Spinal cord (tissue), 10 donors: ENCODE measurements around the gene NDST1. TPM values are rescaled to one million over a fixed set of nuclear protein-coding genes. Genes with fewer than 3 reads are reported as not detected.

Experiments
- DNase-seq, 6 donors: peaks; one replicate each; pipeline versions ENCODE4 v3.0.0 to v3.0.0-alpha.2; 2013 to 2015; ENCODE audit warnings: low spot score in 6 of 6, low read depth in 4 of 6
- H3K27ac ChIP-seq: one replicate; pipeline ENCODE4 v1.5.1; 2013; ENCODE audit warnings: low read depth, low read length, control low read depth
- H3K27me3 ChIP-seq: one replicate; pipeline ENCODE4 v1.6.1; 2013; ENCODE audit warnings: low read length; ENCODE audit not compliant: control insufficient read depth, insufficient read depth
- H3K36me3 ChIP-seq: one replicate; pipeline ENCODE4 v1.6.1; 2013; ENCODE audit warnings: low read length; ENCODE audit not compliant: control insufficient read depth, insufficient read depth
- H3K4me1 ChIP-seq: one replicate; pipeline ENCODE4 v1.6.1; 2013; ENCODE audit warnings: low read length; ENCODE audit not compliant: control insufficient read depth, insufficient read depth
- H3K4me3 ChIP-seq: one replicate; pipeline ENCODE4 v1.5.1; 2013; ENCODE audit warnings: low read depth, low read length, control low read depth
- H3K9me3 ChIP-seq: one replicate; pipeline ENCODE4 v1.6.1; 2013; ENCODE audit warnings: low read length; ENCODE audit not compliant: control insufficient read depth, insufficient read depth
- WGBS: methylation state at CpG from one replicate; pipeline ENCODE4 v1.1.5; 2013; ENCODE audit warnings: missing lambda C conversion rate; ENCODE audit not compliant: insufficient coverage; 5-methylcytosine and 5-hydroxymethylcytosine counted together
- polyA plus RNA-seq, 2 donors: library from polyadenylated mRNA; unstranded; fragments of 120-200 nt; gene quantifications; one replicate each; pipeline ENCODE4 v1.2.1, GENCODE V29; 2013; ENCODE audit not compliant: insufficient read length in 2 of 2
- total RNA-seq, 2 donors: library from RNA; depleted of rRNA in 1 of 2; stranded (reverse); fragments of 120-200 nt in 1 of 2; fragments of >200 nt in 1 of 2; gene quantifications; one replicate each; pipeline versions ENCODE4 v1.2.3 to v1.2.4, GENCODE V29; 2013 to 2014
- donor health status: healthy.

Gene NDST1
- total and polyA plus RNA-seq, 4 donors = 32.8 to 81.1 (median 59.1) TPM

DNA sequence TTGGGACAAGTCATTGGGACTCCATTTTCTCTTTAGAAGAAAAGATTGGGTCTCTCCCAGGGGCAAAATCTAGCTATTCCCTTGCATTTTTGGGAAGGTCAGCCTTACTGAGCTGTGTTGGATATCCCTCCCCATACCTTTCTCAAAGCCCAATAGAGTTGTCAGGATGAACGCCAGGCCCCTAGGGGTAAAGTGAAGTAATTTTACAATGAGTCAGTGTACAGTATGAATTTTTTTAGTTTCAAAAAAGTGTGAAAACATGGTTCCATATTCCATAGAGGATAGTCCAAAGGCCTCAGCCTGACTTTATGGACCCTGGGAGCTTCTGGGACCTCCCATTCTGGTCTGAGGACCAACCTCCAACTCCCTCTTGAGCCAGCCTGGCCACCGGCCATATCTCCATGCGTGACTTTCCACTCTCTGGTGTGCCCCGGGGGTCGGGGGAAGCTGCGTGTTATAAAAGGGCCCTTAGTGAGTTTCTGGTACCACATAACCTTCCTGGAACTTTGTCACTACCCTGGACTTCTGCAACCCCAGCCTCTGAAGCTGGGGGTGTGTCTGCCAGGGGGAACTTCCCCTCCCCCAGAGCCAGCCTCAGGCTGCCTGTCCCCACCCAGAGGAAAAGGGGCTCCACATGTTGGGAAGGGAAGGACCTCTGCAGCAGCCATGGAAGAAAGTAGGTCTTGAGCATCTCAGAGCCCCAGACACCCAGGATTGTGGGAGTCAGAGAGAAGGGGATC lies 80.1 kb downstream of the NDST1 start:
- H3K9me3 ChIP-seq = no peaks in the 10 kb centered on the region
- H3K27ac ChIP-seq = no peak overlapping the region
- H3K36me3 ChIP-seq = no peaks in the 10 kb centered on the region
- no peak for DNase-seq
- no peak overlapping the region for H3K4me3 ChIP-seq
- H3K27me3 ChIP-seq = no peaks in the 10 kb centered on the region
- 92% methylated on average over 5 of the region's 6 CpGs for WGBS
- H3K4me1 ChIP-seq = peaks cover 33% of the 10 kb centered on the region

DNA sequence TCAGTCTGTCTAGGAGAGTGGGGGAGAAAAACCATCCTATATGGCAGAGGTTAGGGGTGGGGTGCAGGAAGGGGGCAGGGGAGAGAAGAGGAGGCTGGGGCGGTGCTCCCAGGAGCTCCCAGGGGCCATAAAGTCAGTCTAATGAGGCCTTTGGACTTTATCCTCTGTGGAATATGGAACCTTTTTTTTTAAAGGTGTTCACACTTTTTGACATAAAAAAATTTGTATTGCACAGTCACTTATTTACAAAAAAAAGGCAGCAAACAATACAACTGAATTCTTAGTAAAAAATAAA lies 80.6 kb downstream of the NDST1 start:
- no CpG with 5 or more reads among the region's 1 CpG for WGBS
- H3K27ac ChIP-seq = no peak overlapping the region
- DNase-seq = no peak
- H3K27me3 ChIP-seq = no peaks in the 10 kb centered on the region
- H3K36me3 ChIP-seq = no peaks in the 10 kb centered on the region
- H3K9me3 ChIP-seq = no peaks in the 10 kb centered on the region
- H3K4me3 ChIP-seq = no peak overlapping the region
- H3K4me1 ChIP-seq = peaks cover 38% of the 10 kb centered on the region

DNA sequence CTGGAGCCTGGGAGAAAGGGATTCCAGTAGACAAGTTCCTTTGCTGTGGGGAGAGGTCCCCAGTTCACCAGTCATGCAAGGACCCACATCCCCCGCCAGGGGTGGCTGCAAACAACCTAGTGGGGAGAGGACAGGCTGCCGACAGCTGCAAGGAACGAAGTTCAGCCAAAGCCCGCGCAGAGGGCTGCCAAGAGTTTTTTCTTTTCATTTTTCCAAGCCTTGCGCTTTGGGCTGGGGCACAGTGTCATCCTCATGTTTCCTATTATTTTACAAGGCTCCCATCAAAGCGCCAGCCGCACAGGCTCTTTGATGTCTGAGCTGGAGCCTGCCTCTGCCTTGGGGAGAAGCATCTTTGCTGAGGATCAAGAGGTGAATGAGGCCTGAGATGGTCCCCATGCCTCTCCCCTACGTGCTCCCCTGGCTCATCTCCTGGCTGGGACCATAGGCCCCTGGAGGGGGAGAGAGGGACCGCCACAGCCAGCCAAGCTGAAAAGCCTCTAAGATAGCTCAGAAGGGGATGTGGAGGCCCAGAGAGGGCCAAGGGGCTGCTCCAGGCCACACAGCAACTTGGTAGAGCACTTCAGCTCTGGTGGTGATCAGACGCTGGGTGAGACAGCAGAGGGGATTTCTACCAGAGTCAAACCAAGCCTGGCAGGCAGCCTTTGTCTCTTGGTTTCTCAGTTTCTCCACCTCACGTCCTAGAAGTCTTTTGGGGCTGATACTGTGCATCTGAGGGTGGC lies 82.1 kb downstream of the NDST1 start:
- Histone ChIP-seq H3K27ac (peak overlapping the region; percentile 70), H3K4me3 (no peak overlapping the region), H3K4me1 (peaks cover 53% of the 10 kb centered on the region), H3K9me3 (no peaks in the 10 kb centered on the region), H3K36me3 (no peaks in the 10 kb centered on the region), H3K27me3 (no peaks in the 10 kb centered on the region)
- WGBS = 39% methylated on average over 5 of the region's 12 CpGs
- DNase-seq = peak in 2 of 6 donors; percentile 47 to 78

GRCh38 chr5:150590979-150591695 lies 83.2 kb downstream of the NDST1 start:
- Histone ChIP-seq H3K4me3 (no peak overlapping the region), H3K4me1 (peaks cover 62% of the 10 kb centered on the region), H3K27ac (peak overlapping the region; percentile 70), H3K36me3 (no peaks in the 10 kb centered on the region), H3K27me3 (no peaks in the 10 kb centered on the region), H3K9me3 (no peaks in the 10 kb centered on the region)
- peak in 5 of 6 donors; percentile 57 to 88 (median 69) for DNase-seq
- WGBS = 33% methylated on average over 6 of the region's 12 CpGs

- peak overlapping the region; percentile 49 for H3K27ac ChIP-seq
These were observed 85.7 kb downstream of the NDST1 start for GRCh38 chr5:150593593-150593992.

GRCh38 chr5:150593996-150594395 lies 86.1 kb downstream of the NDST1 start:
- H3K27me3 ChIP-seq = no peaks in the 10 kb centered on the region
- H3K4me3 ChIP-seq = no peak overlapping the region
- peak in 2 of 6 donors; percentile 27 to 72 for DNase-seq
- H3K4me1 ChIP-seq = peaks cover 75% of the 10 kb centered on the region
- H3K9me3 ChIP-seq = no peaks in the 10 kb centered on the region
- no peaks in the 10 kb centered on the region for H3K36me3 ChIP-seq
- WGBS = 23% methylated on average over 7 of the region's 7 CpGs
- H3K27ac ChIP-seq = peak overlapping the region; percentile 49

More at GRCh38 chr5:150593593-150593992, 85.7 kb downstream of the NDST1 start:
- Histone ChIP-seq H3K4me1 (peaks cover 72% of the 10 kb centered on the region), H3K27me3 (no peaks in the 10 kb centered on the region), H3K4me3 (no peak overlapping the region), H3K9me3 (no peaks in the 10 kb centered on the region), H3K36me3 (no peaks in the 10 kb centered on the region)
- 95% methylated on average over 3 of the region's 4 CpGs for WGBS
- no peak for DNase-seq

DNA sequence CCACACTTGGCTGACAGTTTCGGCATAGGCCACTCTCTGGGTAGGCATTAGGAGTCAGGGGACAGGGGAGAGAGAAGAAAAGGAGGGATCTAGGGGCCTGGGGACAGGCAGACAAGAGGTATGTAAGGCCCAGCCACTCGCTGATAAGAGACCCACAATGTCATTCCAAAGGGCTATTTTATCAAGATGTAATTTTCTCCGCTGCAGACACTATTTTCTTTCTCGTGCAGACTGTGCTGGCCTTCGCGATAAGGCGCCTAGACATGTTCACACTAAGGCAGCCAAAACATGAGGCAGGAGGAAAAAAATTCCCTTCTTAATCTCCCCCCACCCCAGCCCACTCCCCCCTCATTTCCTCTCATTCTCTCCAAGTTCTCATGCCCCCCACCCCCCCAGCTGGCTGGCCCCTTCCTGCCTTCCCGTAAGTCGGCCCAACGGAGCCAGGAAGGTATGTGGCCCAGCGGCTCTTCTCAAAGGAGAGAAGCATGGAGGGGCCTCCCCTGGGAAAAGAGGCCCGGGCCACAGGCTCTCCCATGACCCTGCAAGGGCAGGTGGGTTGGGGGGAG lies 87.6 kb downstream of the NDST1 start:
- Histone ChIP-seq H3K36me3 (no peaks in the 10 kb centered on the region), H3K4me3 (no peak overlapping the region), H3K4me1 (peaks cover 78% of the 10 kb centered on the region), H3K9me3 (no peaks in the 10 kb centered on the region), H3K27me3 (no peaks in the 10 kb centered on the region), H3K27ac (peak overlapping the region; percentile 43)
- peak in 1 of 6 donors; percentile 6 for DNase-seq
- WGBS = 79% methylated on average over 6 of the region's 12 CpGs

DNA sequence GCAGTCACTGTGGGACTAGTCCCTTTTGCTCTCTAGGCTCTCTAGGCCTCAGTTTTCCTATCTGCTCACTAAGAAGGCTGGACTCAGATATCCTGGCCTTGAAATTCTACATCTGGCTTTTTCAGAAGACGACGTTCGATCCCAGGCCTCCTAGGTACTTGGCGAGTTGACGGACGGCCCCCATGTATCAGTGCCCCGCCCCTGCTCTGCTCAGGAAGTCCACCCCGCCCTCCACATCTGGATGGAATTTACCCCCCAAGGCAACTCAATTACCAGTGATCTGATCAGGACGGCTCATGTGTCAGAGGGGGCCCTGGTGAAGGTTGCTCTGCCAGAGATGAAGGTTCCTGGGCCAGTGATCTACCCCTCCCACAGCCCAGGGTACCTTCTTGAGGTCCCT lies 88.4 kb downstream of the NDST1 start:
- no peak overlapping the region for H3K4me3 ChIP-seq
- peaks cover 75% of the 10 kb centered on the region for H3K4me1 ChIP-seq
- WGBS = 80% methylated on average over 9 of the region's 9 CpGs
- H3K27ac ChIP-seq = no peak overlapping the region
- H3K27me3 ChIP-seq = no peaks in the 10 kb centered on the region
- no peaks in the 10 kb centered on the region for H3K36me3 ChIP-seq
- no peaks in the 10 kb centered on the region for H3K9me3 ChIP-seq
- DNase-seq = no peak

- H3K9me3 ChIP-seq = no peaks in the 10 kb centered on the region
- H3K27ac ChIP-seq = no peak overlapping the region
- no peaks in the 10 kb centered on the region for H3K36me3 ChIP-seq
- no peak overlapping the region for H3K4me3 ChIP-seq
- 100% methylated on average over 1 of the region's 3 CpGs for WGBS
- peaks cover 75% of the 10 kb centered on the region for H3K4me1 ChIP-seq
- no peak for DNase-seq
- no peaks in the 10 kb centered on the region for H3K27me3 ChIP-seq
These were observed 88.9 kb downstream of the NDST1 start for GRCh38 chr5:150596826-150597225.
